ENCODE measurements around the gene ACP7. TPM values are rescaled to one million over a fixed set of nuclear protein-coding genes. Genes with fewer than 3 reads are reported as not detected.
A peak's percentile ranks its signal among the peaks of the same experiment; 100 is the strongest.

Gene ACP7
- total and polyA plus RNA-seq, 2 experiments from 2014 or later, result 0.27 to 0.45 TPM

DNA sequence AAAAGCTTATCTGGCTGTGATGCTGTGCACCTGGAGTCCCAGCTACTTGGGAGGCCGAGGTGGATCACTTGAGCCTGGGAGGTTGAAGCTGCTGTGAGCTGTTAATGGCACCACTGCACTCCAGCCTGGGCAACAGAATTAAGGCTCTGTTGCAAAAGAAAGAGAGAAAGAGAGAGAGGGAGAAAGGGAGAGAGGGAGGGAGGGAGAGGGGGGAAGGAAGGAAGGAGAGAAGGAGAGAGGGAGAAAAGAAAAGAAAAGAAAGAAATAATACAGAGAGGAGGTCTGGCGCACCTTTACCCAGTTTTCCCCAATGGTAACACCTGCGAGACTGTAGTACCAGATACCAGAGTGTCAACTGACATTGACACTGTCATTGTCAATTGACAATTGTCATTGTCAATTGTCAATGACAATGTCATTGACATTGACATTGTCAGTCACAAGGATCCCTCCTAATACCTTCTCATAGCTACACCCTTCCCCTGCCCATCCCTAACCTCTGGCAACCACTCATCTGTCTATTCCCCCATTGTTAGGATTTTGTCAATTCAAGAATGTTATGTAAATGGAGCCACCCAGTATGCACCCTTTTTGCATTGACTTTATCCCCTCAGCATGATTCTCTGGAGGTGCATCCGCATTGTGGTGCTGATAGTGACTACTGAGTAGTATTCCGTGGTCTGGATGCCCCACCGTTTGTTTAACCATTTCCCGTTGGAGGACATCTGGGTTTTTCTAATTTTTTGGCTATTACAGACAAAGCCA lies 62.7 kb downstream of the ACP7 start:
- Histone ChIP-seq H3K27me3 (ENCODE audit: insufficient read depth) (no peaks in the 10 kb centered on the region), H3K79me2 (replicated peaks; ENCODE audit: insufficient read depth) (peaks cover 72% of the 10 kb centered on the region), H3K36me3 (ENCODE audit: insufficient read depth) (no peaks in the 10 kb centered on the region), H3K4me2 (peak overlapping the region; percentile 65), H3K4me1 (ENCODE audit: insufficient read depth) (peaks cover 32% of the 10 kb centered on the region), H3K27ac (ENCODE audit: low read depth) (0 out of 2 replicates have a peak overlapping the region, but pooled peaks have one; percentile 48), H3F3A (replicated peaks; ENCODE audit: low read depth) (peaks cover 15% of the 10 kb centered on the region; the same call in 1 of the 2 replicates), H3K4me3 (peak overlapping the region; percentile 14; the same call in 1 of the 2 replicates), H2AFZ (no peak overlapping the region), H3K9me2 (ENCODE audit: insufficient read depth) (no peaks in the 10 kb centered on the region), H4K20me1 (replicated peaks; ENCODE audit: insufficient read depth) (peaks cover 19% of the 10 kb centered on the region)
- H3K27ac Mint-ChIP-seq, result no peak overlapping the region
- DNase-seq (ENCODE audit: low spot score) (peak; percentile 51), ATAC-seq (peak; percentile 69)
- TF ChIP-seq POLR2AphosphoS5 (IDR thresholded peaks at IDR 0.05; ENCODE audit: low read depth) (no peak), STAT1 (IDR thresholded peaks at IDR 0.05; ENCODE audit: unreplicated experiment) (no peak), ZNF114 (CRISPR knock-in tag; IDR thresholded peaks at IDR 0.05) (no peak), JUNB (IDR thresholded peaks at IDR 0.05; ENCODE audit: unreplicated experiment) (no peak), ZNF331 (CRISPR knock-in tag; IDR thresholded peaks at IDR 0.05; ENCODE audit: low read depth) (no peak), CREB1 (CRISPR knock-in tag; IDR thresholded peaks at IDR 0.05; ENCODE audit: low read depth) (no peak), EZH2 (IDR thresholded peaks at IDR 0.05; ENCODE audit: low read depth, unreplicated experiment) (no peak), EZH2phosphoT487 (IDR thresholded peaks at IDR 0.05; ENCODE audit: unreplicated experiment) (no peak)
- TF ChIP-seq, protein P1, sequence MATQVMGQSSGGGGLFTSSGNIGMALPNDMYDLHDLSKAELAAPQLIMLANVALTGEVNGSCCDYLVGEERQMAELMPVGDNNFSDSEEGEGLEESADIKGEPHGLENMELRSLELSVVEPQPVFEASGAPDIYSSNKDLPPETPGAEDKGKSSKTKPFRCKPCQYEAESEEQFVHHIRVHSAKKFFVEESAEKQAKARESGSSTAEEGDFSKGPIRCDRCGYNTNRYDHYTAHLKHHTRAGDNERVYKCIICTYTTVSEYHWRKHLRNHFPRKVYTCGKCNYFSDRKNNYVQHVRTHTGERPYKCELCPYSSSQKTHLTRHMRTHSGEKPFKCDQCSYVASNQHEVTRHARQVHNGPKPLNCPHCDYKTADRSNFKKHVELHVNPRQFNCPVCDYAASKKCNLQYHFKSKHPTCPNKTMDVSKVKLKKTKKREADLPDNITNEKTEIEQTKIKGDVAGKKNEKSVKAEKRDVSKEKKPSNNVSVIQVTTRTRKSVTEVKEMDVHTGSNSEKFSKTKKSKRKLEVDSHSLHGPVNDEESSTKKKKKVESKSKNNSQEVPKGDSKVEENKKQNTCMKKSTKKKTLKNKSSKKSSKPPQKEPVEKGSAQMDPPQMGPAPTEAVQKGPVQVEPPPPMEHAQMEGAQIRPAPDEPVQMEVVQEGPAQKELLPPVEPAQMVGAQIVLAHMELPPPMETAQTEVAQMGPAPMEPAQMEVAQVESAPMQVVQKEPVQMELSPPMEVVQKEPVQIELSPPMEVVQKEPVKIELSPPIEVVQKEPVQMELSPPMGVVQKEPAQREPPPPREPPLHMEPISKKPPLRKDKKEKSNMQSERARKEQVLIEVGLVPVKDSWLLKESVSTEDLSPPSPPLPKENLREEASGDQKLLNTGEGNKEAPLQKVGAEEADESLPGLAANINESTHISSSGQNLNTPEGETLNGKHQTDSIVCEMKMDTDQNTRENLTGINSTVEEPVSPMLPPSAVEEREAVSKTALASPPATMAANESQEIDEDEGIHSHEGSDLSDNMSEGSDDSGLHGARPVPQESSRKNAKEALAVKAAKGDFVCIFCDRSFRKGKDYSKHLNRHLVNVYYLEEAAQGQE (IDR thresholded peaks at IDR 0.05; ENCODE audit: unreplicated experiment), result no peak
- TF ChIP-seq, protein P2, sequence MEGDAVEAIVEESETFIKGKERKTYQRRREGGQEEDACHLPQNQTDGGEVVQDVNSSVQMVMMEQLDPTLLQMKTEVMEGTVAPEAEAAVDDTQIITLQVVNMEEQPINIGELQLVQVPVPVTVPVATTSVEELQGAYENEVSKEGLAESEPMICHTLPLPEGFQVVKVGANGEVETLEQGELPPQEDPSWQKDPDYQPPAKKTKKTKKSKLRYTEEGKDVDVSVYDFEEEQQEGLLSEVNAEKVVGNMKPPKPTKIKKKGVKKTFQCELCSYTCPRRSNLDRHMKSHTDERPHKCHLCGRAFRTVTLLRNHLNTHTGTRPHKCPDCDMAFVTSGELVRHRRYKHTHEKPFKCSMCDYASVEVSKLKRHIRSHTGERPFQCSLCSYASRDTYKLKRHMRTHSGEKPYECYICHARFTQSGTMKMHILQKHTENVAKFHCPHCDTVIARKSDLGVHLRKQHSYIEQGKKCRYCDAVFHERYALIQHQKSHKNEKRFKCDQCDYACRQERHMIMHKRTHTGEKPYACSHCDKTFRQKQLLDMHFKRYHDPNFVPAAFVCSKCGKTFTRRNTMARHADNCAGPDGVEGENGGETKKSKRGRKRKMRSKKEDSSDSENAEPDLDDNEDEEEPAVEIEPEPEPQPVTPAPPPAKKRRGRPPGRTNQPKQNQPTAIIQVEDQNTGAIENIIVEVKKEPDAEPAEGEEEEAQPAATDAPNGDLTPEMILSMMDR (conservative IDR thresholded peaks at IDR 0.05; ENCODE audit: low read depth in 2 of 2), result no peak
- TF ChIP-seq, protein P3, sequence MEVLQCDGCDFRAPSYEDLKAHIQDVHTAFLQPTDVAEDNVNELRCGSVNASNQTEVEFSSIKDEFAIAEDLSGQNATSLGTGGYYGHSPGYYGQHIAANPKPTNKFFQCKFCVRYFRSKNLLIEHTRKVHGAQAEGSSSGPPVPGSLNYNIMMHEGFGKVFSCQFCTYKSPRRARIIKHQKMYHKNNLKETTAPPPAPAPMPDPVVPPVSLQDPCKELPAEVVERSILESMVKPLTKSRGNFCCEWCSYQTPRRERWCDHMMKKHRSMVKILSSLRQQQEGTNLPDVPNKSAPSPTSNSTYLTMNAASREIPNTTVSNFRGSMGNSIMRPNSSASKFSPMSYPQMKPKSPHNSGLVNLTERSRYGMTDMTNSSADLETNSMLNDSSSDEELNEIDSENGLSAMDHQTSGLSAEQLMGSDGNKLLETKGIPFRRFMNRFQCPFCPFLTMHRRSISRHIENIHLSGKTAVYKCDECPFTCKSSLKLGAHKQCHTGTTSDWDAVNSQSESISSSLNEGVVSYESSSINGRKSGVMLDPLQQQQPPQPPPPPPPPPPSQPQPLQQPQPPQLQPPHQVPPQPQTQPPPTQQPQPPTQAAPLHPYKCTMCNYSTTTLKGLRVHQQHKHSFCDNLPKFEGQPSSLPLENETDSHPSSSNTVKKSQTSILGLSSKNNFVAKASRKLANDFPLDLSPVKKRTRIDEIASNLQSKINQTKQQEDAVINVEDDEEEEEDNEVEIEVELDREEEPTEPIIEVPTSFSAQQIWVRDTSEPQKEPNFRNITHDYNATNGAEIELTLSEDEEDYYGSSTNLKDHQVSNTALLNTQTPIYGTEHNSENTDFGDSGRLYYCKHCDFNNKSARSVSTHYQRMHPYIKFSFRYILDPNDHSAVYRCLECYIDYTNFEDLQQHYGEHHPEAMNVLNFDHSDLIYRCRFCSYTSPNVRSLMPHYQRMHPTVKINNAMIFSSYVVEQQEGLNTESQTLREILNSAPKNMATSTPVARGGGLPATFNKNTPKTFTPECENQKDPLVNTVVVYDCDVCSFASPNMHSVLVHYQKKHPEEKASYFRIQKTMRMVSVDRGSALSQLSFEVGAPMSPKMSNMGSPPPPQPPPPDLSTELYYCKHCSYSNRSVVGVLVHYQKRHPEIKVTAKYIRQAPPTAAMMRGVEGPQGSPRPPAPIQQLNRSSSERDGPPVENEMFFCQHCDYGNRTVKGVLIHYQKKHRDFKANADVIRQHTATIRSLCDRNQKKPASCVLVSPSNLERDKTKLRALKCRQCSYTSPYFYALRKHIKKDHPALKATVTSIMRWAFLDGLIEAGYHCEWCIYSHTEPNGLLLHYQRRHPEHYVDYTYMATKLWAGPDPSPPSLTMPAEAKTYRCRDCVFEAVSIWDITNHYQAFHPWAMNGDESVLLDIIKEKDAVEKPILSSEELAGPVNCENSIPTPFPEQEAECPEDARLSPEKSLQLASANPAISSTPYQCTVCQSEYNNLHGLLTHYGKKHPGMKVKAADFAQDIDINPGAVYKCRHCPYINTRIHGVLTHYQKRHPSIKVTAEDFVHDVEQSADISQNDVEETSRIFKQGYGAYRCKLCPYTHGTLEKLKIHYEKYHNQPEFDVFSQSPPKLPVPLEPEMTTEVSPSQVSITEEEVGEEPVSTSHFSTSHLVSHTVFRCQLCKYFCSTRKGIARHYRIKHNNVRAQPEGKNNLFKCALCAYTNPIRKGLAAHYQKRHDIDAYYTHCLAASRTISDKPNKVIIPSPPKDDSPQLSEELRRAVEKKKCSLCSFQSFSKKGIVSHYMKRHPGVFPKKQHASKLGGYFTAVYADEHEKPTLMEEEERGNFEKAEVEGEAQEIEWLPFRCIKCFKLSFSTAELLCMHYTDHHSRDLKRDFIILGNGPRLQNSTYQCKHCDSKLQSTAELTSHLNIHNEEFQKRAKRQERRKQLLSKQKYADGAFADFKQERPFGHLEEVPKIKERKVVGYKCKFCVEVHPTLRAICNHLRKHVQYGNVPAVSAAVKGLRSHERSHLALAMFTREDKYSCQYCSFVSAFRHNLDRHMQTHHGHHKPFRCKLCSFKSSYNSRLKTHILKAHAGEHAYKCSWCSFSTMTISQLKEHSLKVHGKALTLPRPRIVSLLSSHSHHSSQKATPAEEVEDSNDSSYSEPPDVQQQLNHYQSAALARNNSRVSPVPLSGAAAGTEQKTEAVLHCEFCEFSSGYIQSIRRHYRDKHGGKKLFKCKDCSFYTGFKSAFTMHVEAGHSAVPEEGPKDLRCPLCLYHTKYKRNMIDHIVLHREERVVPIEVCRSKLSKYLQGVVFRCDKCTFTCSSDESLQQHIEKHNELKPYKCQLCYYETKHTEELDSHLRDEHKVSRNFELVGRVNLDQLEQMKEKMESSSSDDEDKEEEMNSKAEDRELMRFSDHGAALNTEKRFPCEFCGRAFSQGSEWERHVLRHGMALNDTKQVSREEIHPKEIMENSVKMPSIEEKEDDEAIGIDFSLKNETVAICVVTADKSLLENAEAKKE (CRISPR knock-in tag; IDR thresholded peaks at IDR 0.05), result no peak
- 0 out of 3 replicates have a peak, but pooled peaks cover 6% of the 10 kb centered on the region for H3K9me3 Mint-ChIP-seq
- peaks cover 53% of the 10 kb centered on the region for H3K4me1 Mint-ChIP-seq
- H3K4me3 Mint-ChIP-seq, result 0 out of 3 replicates have a peak overlapping the region, but pooled peaks have one; percentile 0
- peaks cover 10% of the 10 kb centered on the region for H3K36me3 Mint-ChIP-seq (ENCODE audit: low read depth)
- peaks cover 7% of the 10 kb centered on the region for H3K27me3 Mint-ChIP-seq (ENCODE audit: insufficient read depth, low read depth, poor library complexity)
